ENCODE data around the gene KCNK7. TPM values are rescaled to one million over a fixed set of nuclear protein-coding genes. Genes with fewer than 3 reads are reported as not detected.

KCNK7 gene
- total RNA-seq, 1 experiment from 2014 or later: 0.58 TPM

DNA sequence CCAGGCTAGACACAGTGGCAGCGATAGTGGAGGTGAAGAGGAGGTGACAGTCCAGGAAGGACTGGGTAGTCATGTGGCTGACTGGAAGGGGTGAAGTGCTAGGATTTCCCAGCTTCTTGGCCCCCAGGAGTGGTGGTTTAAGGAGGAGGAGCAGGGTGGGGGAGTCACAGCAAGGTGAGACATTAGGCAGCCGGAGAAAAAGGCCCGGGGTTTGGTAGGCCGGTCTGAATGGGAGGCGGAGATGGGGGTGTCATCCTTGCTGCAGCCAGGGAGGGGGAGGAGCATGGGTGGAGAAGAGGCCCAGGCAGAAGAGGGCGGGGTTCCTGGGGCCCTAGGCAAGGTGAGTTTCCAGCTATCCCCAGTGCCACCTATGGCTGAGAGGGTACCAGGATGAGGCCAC lies 48.4 kb upstream of the KCNK7 start:
- DNase-seq: peak; percentile 22
- intact Hi-C loops (cut with micrococcal nuclease): no loop called here
- no peaks in the 10 kb centered on the region for H3K9me3 ChIP-seq (ENCODE audit: low read length)
- H3K9me2 ChIP-seq (replicated peaks; ENCODE audit: low read length): no peaks in the 10 kb centered on the region
- BruUV-seq (replicated peaks): no TSS peak
- TF ChIP-seq EZH2 (IDR thresholded peaks at IDR 0.05; ENCODE audit: low read length, unreplicated experiment) (no peak), EZH2phosphoT487 (IDR thresholded peaks at IDR 0.05; ENCODE audit: borderline replicate concordance, low read length) (no peak)
- TF ChIP-seq, protein P1, sequence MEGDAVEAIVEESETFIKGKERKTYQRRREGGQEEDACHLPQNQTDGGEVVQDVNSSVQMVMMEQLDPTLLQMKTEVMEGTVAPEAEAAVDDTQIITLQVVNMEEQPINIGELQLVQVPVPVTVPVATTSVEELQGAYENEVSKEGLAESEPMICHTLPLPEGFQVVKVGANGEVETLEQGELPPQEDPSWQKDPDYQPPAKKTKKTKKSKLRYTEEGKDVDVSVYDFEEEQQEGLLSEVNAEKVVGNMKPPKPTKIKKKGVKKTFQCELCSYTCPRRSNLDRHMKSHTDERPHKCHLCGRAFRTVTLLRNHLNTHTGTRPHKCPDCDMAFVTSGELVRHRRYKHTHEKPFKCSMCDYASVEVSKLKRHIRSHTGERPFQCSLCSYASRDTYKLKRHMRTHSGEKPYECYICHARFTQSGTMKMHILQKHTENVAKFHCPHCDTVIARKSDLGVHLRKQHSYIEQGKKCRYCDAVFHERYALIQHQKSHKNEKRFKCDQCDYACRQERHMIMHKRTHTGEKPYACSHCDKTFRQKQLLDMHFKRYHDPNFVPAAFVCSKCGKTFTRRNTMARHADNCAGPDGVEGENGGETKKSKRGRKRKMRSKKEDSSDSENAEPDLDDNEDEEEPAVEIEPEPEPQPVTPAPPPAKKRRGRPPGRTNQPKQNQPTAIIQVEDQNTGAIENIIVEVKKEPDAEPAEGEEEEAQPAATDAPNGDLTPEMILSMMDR (conservative IDR thresholded peaks at IDR 0.05; ENCODE audit: low read depth, low read length): no peak
- H3K36me3 ChIP-seq (ENCODE audit: low read depth, low read length): no peaks in the 10 kb centered on the region
- H3K27me3 ChIP-seq (ENCODE audit: low read length): no peaks in the 10 kb centered on the region
- no peak overlapping the region for H3K9ac ChIP-seq (ENCODE audit: low read length)
- no peak for ATAC-seq
- no peak overlapping the region for H3K4me3 ChIP-seq (ENCODE audit: low read length)
- no peak overlapping the region for H3K4me2 ChIP-seq (ENCODE audit: low read length)
- no peak overlapping the region for H3K27ac ChIP-seq (ENCODE audit: low read length)
- POLR2A ChIA-PET (ENCODE audit: unreplicated experiment): no interaction called here
- CTCF ChIA-PET: no interaction called here
- H3K79me2 ChIP-seq (ENCODE audit: low read length): no peaks in the 10 kb centered on the region
- H2AFZ ChIP-seq (ENCODE audit: low read length): no peak overlapping the region
- H4K20me1 ChIP-seq (ENCODE audit: low read length): no peaks in the 10 kb centered on the region
- no peaks in the 10 kb centered on the region for H3F3A ChIP-seq (ENCODE audit: low read length, unreplicated experiment)
- no peaks in the 10 kb centered on the region; the same call in 1 of the 2 replicates for H3K4me1 ChIP-seq (ENCODE audit: insufficient read depth, low read length)

DNA sequence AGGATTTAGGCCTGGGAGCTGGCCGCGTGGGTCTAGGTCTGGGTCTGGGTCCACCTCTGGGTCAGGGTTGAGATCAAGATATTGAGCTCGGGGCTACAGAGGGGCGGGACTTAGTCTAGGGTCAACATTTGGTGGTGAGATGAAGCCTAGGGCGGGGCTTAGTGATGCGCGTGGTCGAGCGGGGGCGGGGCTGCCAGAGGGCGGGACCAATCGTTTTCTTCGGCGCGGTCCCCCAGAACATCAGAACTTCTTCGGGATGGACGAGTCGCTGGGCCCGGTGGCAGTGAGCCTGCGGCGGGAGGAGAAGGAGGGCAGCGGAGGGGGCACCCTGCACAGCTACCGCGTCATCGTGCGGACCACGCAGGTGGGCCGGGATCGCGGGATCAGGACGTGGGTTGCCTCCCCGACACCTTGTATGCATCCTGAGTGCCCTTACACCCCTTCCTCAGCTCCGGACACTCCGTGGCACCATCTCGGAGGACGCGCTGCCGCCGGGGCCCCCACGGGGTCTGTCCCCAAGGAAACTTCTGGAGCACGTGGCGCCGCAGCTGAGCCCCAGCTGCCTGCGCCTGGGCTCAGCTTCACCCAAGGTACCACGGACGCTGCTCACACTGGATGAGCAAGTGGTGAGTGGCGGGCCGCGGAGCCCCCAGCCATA lies 46.5 kb upstream of the KCNK7 start:
- Histone ChIP-seq H3K79me2 (ENCODE audit: low read length) (no peaks in the 10 kb centered on the region), H3K4me2 (ENCODE audit: low read length) (no peak overlapping the region), H2AFZ (ENCODE audit: low read length) (no peak overlapping the region), H3K4me1 (ENCODE audit: insufficient read depth, low read length) (peaks cover 7% of the 10 kb centered on the region), H4K20me1 (ENCODE audit: low read length) (no peaks in the 10 kb centered on the region), H3K9me3 (ENCODE audit: low read length) (no peaks in the 10 kb centered on the region), H3K9ac (ENCODE audit: low read length) (no peak overlapping the region), H3K27me3 (ENCODE audit: low read length) (no peaks in the 10 kb centered on the region), H3F3A (ENCODE audit: low read length, unreplicated experiment) (peaks cover 3% of the 10 kb centered on the region), H3K27ac (ENCODE audit: low read length) (no peak overlapping the region), H3K9me2 (replicated peaks; ENCODE audit: low read length) (no peaks in the 10 kb centered on the region), H3K4me3 (ENCODE audit: low read length) (no peak overlapping the region), H3K36me3 (ENCODE audit: low read depth, low read length) (0 out of 2 replicates have a peak, but pooled peaks cover under 1% of the 10 kb centered on the region)
- ATAC-seq: no peak
- no peak for TF ChIP-seq EZH2phosphoT487 (IDR thresholded peaks at IDR 0.05; ENCODE audit: borderline replicate concordance, low read length)
- TF ChIP-seq, protein P1 (conservative IDR thresholded peaks at IDR 0.05; ENCODE audit: low read depth, low read length): no peak
- no peak for TF ChIP-seq EZH2 (IDR thresholded peaks at IDR 0.05; ENCODE audit: low read length, unreplicated experiment)
- ChIA-PET CTCF (no interaction called here), POLR2A (ENCODE audit: unreplicated experiment) (no interaction called here)
- no peak for DNase-seq
- intact Hi-C loops (cut with micrococcal nuclease): no loop called here
- no TSS peak for BruUV-seq (replicated peaks)

DNA sequence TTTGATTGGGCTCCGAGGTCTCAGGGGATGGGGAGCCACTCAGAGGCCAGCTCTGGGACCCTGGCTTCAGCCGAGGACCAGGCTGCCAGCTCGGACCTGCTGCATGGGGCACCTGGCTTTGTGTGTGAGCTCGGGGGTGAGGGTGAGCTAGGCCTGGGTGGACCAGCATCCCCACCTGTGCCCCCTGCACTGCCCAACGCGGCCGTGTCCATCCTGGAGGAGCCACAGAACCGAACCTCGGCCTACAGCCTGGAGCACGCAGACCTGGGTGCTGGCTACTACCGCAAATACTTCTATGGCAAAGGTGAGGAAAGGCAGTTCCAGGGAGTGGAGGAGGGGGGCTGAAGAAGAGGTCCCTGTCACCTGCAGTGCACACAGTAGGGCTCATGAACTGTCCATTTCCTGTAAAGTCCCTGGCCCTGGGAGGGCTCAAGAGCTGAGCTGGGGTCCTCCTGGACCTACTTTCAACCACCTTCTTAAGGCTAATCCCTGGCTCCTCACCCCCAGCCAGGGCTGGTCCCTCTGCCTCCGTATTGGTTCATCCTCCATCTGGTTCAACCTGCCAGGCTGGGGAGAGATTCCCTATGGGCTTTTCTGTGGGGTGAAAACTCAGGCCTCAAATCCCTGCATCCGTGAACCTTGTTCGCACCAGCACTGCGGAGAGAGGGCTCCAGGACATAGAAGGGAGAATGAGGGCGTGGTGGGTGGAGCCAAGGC lies 45.9 kb upstream of the KCNK7 start:
- Histone ChIP-seq H3F3A (ENCODE audit: low read length, unreplicated experiment) (peaks cover 7% of the 10 kb centered on the region), H3K4me3 (ENCODE audit: low read length) (no peak overlapping the region), H3K27me3 (ENCODE audit: low read length) (no peaks in the 10 kb centered on the region), H3K9me3 (ENCODE audit: low read length) (no peaks in the 10 kb centered on the region), H3K36me3 (ENCODE audit: low read depth, low read length) (peaks cover 7% of the 10 kb centered on the region), H3K9me2 (replicated peaks; ENCODE audit: low read length) (no peaks in the 10 kb centered on the region), H4K20me1 (ENCODE audit: low read length) (no peaks in the 10 kb centered on the region), H3K4me1 (ENCODE audit: insufficient read depth, low read length) (peaks cover 7% of the 10 kb centered on the region), H3K9ac (ENCODE audit: low read length) (no peak overlapping the region), H3K79me2 (ENCODE audit: low read length) (no peaks in the 10 kb centered on the region), H3K4me2 (ENCODE audit: low read length) (no peak overlapping the region), H3K27ac (ENCODE audit: low read length) (no peak overlapping the region), H2AFZ (ENCODE audit: low read length) (no peak overlapping the region)
- no peak for DNase-seq
- intact Hi-C loops (cut with micrococcal nuclease): no loop called here
- ChIA-PET POLR2A (ENCODE audit: unreplicated experiment) (no interaction called here), CTCF (no interaction called here)
- BruUV-seq (replicated peaks): no TSS peak
- TF ChIP-seq EZH2 (IDR thresholded peaks at IDR 0.05; ENCODE audit: low read length, unreplicated experiment): no peak
- TF ChIP-seq, protein P1 (conservative IDR thresholded peaks at IDR 0.05; ENCODE audit: low read depth, low read length): no peak
- TF ChIP-seq EZH2phosphoT487 (IDR thresholded peaks at IDR 0.05; ENCODE audit: borderline replicate concordance, low read length): no peak
- no peak for ATAC-seq
